Stimulated activated CD4-positive, alpha-beta T cell treated with anti-CD3 and anti-CD28 coated beads, TNF-alpha, amount 100 ng/mL, for 24 hours (primary cell): Measurements from ENCODE around the gene TBK1.
A peak's percentile ranks its signal among the peaks of the same experiment; 100 is the strongest.

Experiments used
- DNase-seq, 3 experiments: peaks; one replicate each; pipeline ENCODE4 v3.0.0-alpha.2; 2020; ENCODE audit warnings: low read depth in 3 of 3

TBK1 gene

DNA sequence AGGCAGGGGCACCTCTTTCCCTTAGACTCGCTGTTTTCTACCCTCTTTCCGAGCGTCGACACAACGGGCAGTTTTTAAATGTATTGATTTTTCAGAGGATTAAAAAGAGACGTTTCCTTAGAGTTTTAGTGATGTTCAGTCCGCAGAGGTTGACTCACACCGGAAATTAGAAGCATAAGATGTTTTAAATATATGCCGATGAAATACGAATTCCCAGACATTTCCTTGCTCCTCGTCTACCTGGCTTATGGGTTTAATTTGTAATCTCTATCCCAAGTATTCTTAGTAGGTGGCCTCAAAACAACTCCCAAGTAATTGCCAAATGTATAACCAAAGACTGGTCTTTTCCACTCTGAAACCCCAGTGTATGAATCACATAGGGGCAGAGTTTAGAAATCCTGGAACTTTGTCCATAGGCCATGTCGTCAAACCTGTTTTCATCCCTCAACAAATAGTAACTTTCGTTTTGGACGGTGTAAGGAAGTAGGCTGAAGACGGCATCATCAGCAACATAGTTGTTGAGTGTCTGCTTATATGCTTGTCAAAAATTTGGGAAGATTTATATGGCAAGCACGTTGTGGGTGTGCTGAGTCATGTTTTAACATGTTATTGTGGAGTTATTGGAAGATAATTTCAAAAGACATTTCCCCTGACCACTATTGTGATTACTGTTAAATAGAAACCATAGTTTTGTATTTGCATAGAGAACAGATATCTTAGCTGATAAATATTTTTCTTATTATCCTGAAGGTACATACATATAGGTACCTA lies 824 bp downstream of the TBK1 start:
- no peak for DNase-seq

DNA sequence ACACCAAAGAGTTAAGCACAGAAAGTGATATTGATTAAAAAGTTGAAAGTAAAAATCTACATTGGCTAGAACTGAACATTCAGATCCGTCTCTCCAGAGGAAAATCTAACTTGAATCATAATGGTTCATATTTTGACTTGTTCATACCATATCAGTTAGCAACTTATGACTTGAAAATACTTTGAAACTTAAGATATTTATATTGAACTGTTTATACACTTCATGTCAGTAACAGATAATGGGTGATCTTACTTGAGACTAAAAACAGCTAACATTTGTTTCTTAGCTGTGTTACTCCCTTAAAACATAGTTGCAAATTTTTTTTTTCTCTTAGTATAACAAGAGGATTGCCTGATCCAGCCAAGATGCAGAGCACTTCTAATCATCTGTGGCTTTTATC lies 3.6 kb downstream of the TBK1 start:
- no peak for DNase-seq

DNA sequence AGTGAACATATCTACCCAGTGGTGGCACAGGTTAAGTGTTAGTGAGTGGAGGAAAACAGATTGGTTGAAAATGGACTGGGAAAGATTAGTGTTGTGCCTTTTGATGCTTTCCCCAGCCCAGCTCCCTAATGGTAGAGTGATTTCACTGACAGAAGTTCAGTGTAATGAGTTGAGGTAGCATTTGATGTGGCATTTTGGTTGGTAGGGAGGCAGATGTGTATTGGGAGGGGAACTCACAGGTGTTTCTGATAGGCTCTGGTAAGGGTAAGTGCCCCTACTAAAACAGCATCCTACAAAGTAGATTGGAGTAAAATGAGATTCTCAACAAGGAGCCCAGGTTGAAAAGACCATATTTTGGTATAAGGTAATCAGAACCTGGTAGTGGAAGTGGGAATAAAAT lies 4.2 kb downstream of the TBK1 start:
- no peak for DNase-seq

DNA sequence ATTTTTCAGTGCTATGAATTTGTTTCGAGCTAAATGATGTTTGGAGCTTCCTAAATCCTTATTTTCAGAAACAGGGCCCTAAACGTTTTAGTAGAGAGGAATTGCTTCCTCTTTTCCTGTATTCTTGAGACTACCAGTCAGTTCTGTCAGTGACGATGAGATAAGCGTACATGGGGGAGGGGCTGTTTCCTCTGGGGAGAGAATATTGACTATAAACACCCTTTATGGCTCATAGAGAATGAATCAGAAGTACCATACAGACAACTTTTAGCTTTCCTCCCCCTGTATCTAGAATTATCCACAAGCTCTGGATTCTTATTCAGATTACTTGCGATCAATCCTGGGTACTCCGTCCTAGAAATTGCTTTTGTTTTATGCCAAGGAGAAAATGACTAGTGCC lies 5.1 kb downstream of the TBK1 start:
- peak in 2 of 3 experiments; percentile 16 to 18 for DNase-seq

DNA sequence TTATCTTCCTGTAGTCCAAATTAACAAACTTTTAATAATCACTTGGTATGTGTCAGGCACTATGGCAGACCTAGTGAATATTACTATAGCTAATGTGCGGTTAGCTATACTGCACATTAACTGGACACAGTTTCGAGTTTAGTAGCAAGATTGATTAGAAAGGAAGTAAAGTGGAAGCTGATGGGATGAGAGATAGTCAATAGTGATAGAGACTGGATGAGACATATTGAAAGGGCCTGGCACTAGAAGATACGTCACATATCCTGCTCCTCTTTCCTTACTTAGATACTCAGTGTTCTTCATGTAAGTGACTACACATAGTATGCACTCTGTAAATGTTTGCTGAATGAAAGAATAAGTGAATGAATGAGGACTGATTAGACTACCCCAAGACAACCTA lies 5.5 kb downstream of the TBK1 start:
- no peak for DNase-seq

DNA sequence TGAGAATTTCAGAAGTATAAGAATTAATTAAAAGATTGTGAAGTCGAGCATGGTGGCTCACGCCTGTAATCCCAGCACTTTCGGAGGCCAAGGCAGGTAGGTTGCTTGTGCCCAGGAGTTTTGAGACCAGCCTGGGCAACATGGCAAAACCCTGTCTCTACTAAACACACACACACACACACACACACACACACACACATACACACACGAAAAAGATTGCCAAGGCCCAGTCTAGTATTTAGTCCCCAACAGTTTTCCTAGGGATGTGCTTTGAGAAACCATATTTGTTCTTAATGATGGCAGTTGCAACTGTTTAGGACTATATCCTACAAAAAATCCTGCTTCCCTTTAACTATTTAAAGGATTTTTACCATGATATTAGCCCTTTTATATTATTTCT lies 6.0 kb downstream of the TBK1 start:
- no peak for DNase-seq

DNA sequence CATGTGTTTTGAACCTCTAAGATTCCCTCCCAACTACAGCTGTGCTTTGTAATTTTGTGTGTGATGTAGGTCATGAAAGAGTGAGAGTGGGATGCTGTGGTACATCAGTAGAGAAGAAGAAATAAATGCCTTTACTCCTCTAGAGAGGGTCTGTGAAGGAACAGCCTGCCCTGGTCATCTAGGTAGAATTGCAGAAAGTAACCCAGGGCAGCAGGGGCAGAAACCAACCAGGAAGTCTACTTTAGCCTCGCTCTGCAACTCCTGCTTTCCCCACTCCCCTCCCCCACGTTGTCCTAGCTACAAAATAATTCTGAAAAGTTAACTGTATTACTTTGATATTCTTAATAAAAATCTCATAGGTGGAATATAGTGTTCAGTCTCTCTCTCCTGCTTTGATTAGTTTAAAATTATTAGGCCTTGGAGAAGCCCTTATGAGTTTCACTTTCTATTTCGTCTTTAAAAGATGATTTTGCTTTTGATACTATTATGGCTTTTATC lies 7.5 kb downstream of the TBK1 start:
- no peak for DNase-seq

DNA sequence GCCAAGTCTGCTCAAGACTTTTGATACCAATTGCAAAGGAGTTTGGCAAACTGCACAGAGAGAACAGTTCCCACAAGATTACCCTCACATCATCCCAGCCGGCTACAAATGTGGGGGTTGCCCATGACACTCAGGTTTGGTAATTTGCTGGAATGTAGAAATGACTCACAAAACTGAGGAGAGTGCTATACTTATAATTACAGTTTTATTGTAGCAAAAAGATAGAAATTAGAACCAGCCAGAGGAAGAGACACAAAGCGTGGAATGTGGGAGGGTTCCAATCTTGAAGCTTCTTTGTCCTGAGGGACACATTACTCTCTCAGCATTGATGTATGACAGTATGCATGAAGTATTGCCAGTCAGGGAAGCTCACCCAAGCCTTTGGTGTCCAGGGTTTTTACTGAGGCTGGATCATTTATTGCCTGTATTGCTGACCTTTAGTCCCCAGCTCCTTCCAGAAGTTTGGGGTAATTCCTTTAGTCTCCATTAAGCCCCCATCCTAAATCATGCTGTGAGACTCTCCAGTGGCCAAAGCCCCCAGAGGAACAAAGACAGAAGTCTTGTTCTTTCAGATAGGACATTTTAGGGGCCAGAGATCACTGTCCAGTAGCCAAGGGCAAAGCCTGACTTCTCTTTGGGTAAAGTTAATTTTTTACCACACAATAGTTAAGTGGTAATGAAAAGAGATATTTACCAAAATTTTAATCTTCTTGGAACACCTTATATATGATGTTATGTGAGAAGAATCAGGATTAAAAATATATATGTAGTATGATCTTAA lies 9.9 kb downstream of the TBK1 start:
- DNase-seq: no peak

DNA sequence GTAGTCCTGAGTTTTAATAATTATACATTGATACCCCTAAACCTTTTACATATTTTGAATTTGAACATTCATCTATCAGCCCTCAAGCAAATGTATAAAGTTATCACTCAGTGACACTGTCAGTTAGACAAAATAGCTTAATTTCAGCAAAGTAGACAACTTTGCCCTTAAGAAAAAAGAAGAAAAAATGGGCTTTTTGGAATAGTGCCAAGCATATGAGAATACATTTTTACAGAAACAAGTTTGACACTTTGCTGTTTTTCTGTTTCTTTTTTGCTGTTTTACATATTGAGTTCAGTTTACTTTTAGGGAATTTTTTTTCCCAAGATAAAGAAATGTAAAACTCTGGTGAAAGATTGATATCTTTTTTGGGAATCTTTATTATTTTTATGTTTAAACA lies 14.3 kb downstream of the TBK1 start:
- DNase-seq: no peak

DNA sequence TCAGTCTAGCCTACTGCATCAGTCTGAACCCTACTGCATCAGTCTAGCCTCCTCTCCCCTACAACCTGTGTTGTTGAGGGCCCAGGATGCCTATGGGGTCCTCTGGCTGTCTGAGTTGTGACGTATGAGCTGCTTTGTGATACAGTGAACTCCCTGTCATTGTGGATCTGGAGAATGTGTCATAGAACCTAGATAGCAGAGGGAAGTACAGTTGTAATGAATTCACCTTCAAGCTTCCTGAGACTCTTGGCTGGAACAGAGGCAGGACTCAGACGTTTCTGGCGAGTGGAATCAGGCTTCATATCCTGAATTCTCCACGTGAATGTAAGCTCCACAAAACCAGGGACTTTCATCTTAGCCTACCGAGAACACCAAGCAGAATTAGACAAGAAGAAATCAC lies 17.0 kb downstream of the TBK1 start:
- no peak for DNase-seq

DNA sequence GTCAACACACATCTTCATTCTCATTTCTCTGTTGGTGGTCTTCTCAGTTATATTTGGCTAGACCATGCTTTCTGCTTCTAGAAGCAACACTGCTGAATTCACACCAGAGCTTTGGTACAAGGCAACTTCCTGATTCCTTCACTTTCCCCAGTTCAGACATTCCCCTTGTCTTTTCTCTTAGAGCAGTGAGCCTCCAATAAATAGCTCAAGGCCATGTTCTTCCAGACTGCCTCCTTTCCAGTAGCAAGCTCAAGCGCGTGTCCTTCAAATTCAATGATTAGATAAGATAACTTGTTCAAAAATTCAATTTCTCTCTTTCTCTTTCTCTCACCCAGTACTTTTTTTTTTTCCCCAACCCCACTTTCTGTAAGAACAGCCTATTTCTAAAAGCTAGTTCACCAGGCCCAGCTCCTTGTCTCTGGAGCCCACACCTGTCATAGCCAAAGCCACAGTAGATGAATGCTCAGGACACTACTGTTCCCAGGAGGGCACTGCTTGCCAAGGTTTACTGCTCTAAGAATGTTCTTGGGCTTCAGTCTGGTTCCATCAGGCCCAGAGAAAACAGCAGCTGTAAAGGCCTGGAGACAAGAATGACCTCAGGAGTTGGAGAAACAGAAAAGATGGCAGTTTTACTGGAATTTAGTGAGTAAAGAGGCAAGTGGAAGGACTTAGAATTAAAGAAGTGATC lies 17.7 kb downstream of the TBK1 start:
- no peak for DNase-seq

DNA sequence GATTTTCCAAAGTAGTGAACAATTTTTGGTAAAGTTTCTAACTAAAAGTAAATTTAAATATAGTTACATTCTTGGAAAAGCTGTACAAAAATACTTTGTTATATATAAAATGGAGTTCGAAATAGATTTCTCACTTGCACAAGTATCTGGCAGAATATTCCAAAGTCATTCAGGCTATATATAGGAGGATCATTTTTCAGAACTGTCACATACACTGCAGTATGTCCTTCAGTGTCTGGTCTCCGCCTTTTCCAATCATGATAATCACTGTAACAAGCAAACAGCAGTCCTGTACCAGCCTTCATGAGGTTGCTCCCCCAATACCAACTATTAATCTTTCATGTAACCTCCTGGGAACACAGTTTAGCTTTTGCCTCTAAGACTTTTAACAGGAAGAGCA lies 18.6 kb downstream of the TBK1 start:
- DNase-seq: no peak

DNA sequence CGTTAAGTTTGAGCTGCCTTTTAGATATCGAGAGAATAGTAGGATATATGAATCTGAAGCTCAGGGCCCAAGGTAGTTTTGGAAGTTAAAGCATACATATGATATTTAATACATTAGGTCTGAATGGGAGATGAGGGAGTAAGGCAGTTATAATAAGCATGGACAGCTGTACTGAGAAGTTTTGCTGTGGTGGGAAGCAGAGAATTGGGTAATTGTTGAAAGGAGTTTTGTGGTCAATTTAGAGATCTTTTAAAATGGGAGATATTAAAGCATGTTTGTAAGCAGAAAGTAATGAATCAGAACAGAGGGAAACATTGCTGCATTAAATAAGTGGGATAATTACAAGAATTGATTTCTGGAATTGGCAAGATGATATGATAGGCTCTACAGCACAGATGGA lies 21.3 kb downstream of the TBK1 start:
- DNase-seq: no peak

DNA sequence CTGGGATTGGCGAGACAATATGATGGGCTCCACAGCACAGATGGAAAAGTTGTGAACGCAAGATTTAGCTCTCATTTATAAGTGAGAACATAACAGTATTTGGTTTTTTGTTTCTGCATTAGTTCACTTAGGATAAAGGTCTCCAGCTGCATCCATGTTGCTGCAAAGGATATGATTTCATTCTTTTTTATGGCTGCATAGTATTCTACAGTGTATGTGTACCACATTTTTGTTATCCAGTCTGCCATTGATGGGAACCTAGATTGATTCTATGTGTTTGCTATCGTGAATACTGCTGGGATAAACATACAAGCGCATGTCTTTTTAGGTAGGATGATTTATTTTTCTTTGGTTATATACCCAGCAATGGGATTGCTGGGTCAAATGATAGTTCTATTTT lies 23.6 kb downstream of the TBK1 start:
- no peak for DNase-seq

DNA sequence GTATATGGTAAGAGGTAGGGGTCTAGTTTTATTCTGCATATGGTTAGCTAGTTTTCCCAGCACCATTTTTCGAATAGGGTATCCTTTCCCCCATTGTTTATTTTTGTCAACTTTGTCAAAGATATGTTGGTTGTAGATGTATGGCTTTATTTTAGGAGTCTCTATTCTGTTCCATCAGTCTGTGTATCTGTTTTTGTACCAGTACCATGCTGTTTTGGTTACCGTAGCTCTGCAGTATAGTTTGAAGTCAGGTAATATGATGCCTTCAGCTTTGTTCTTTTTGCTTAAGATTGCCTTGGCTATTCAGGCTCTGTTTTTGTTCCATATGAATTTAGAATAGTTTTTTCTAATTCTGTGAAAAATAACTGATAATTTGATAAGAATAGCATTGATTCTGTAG lies 24.9 kb downstream of the TBK1 start:
- no peak for DNase-seq

DNA sequence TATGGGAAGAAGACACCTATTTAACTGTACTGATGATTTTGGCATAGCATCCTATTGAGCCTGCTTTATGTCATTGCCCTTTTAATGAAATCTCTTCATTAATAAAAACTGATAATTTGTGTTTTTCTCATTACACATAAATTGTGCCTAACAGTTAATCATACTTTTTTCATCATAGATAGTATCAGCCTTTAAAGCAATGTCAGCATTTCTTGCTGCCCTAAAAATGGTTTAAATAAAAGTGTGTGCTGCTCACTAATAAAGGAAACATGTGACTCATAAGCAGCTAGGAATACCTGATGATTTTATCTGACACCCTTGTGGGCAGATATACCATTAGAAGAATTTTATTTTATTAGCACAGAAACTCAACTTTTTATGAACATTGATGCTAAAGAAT lies 26.7 kb downstream of the TBK1 start:
- no peak for DNase-seq

DNA sequence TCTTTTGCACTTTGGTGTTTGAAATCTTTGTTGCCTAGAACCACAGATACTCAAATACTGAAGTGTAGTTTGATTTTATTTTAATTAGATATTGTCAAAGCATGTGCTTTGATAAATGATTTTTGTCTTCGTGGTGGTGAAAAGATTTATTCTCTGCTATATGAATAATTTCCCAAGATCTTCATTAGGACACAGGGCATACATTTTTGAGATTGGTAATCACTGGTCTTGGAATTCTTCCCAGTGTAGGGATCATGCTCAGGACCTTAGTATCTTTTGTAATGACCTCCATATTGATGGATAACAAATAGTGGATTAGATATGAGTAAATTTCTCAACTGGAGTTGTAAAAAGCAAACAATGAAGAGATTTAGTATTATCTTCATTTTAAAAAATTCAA lies 28.2 kb downstream of the TBK1 start:
- DNase-seq: no peak

DNA sequence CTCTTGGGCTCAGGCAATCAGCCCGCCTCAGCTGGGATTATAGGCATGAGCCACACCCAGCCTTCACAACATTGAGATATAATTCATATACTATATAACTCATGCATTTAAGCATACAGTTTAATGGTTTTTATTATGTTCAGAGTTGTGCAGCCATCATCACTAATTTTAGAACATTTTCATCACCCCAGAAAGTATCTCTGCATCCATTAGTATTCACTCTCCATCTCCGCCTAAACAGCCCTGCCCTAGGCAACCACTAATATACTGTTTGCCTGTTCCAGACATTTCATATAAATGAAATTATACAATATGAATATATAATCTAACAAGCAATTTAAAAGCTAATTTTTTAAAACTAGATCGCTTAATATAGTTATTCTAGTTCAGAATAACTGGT lies 34.7 kb downstream of the TBK1 start:
- no peak for DNase-seq

DNA sequence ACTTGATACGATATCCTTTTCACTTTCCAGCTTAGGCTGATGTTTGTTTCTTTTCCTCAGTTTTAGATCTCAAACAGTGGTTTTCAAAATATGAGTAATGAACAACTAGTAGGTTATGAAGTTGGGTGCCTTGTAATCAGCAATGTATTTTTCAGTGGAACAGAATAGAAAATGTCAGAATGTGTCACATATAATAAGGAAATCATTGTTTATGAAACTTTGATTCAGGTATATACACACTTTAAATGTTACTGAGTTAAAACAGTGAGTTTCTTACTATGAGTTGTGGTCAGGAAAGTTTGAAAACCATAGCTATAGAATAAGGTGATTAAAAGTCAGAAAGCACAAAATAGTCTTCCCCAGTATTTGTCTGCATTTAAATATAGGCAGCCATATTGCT lies 39.8 kb downstream of the TBK1 start:
- DNase-seq: no peak

DNA sequence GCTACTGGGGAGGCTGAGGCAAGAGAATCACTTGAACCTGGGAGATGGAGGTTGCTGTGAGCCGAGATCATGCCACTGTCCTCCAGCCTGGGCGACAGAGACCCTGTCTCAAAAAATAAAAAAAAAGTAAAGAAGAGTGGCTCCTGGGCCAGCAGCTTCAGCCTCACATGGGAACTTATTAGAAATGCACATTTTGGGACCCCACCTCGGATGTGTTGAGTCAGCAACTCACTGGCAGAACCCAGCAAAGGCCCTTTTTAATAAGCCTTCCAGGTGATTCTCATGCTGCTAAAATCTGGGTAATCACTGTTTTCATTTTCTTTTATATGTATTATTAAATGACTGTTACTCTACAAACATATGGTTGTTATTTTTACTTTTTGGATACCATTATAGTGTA lies 41.6 kb downstream of the TBK1 start:
- no peak for DNase-seq

DNA sequence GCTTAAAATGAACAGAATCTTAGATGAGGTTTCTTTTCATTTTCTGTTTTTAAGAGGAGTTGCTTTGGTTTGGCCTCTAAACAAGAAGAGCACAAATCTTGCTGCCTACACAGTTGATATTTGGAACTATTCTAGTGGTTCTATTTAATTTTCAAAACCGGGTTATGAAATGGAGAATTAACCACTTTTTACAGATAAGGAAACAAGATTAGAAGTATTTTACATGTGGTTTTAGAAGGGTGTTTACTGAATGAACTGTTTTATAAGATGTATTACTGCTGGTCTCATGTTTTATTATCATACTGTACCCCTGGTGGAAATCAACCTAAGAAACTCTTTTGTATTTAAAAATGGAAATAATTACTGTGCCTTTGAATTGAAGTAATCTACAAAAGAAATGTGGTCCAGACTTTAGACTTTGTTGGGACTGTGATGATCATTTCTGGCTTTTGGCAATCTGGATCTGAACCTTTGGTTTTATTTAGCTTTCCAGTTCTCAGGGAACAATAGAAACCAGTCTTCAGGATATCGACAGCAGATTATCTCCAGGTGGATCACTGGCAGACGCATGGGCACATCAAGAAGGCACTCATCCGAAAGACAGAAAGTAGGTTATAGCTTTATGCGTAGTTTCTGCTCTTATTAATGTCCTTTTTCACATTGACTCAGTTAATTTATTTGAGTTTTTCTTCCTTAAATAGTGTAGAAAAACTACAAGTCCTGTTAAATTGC lies 43.2 kb downstream of the TBK1 start:
- no peak for DNase-seq

DNA sequence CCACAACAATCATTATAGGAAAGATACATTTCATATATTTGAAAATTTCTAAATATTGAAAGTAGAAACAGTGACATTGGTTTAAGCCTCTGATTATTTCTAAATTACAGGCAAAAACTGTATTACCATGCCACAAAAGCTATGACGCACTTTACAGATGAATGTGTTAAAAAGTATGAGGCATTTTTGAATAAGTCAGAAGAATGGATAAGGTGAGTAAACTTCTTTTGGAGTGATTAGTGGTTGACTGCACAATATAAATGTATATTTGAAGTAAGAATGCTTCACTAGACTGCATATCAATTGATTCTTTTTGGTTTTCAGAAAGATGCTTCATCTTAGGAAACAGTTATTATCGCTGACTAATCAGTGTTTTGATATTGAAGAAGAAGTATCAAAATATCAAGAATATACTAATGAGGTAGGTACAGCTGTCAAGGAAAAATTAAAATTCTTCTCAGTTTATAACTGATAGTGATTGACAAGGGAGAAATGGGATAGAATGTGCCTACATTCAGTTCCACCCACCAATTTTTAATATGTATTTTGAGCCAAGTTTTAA lies 45.0 kb downstream of the TBK1 start:
- no peak for DNase-seq
